Psoas muscle (tissue), 8 donors: ENCODE measurements around the gene TRPM2. TPM values are rescaled to one million over a fixed set of nuclear protein-coding genes. Genes with fewer than 3 reads are reported as not detected.

Source experiments
- ATAC-seq, 4 donors: fragments of 200-7000 bp; cut with Tn5 transposase; one replicate each; pipeline ENCODE4 v1.9.1; 2020; ENCODE audit warnings: moderate library complexity in 3 of 4, mild to moderate bottlenecking in 2 of 4
- DNase-seq, 2 donors: peaks; one replicate each; pipeline ENCODE4 v3.0.0-alpha.2; 2020
- H3K27ac ChIP-seq: fragments of 200-600 bp; one replicate; pipeline ENCODE4 v1.8.0; 2022
- H3K27me3 ChIP-seq, 3 donors: fragments of 200-600 bp in 1 of 3; one replicate each; pipeline versions ENCODE4 v1.6.1 to v1.8.0; 2013 to 2022; ENCODE audit warnings: low read length in 2 of 3, mild to moderate bottlenecking in 2 of 3, moderate library complexity in 1 of 3; ENCODE audit not compliant: insufficient read depth in 3 of 3
- H3K36me3 ChIP-seq, 2 donors: fragments of 200-600 bp in 1 of 2; one replicate each; pipeline versions ENCODE4 v1.6.1 to v1.8.0; 2013 to 2022; ENCODE audit warnings: low read depth in 1 of 2, mild to moderate bottlenecking in 1 of 2, moderate library complexity in 1 of 2; ENCODE audit not compliant: insufficient read depth in 1 of 2
- H3K4me1 ChIP-seq: fragments of 200-600 bp; one replicate; pipeline ENCODE4 v1.8.0; 2022
- H3K4me3 ChIP-seq: fragments of 200-600 bp; one replicate; pipeline ENCODE4 v1.8.0; 2022; ENCODE audit warnings: mild to moderate bottlenecking
- H3K9me3 ChIP-seq: fragments of 200-600 bp; one replicate; pipeline ENCODE4 v1.8.0; 2022
- WGBS, 3 donors: extraction: QIAGEN DNeasy Blood & Tissue Kit; methylation state at CpG; one replicate each; pipeline versions ENCODE4 v1.1.6 to v1.1.7; 2013; 5-methylcytosine and 5-hydroxymethylcytosine counted together
- intact Hi-C, 2 donors: fragments of 100-400 bp; cut with DNase I; formaldehyde crosslinking; loops; one replicate each; pipeline versions ENCODE4 v1.11.0 to v1.14.2; 2022
- polyA plus RNA-seq, 3 donors: library from polyadenylated mRNA; stranded (reverse); fragments of 200-250 nt; gene quantifications; one replicate each; pipeline ENCODE4 v1.2.3, GENCODE V29; 2013
- total RNA-seq, 4 donors: library from RNA; stranded (reverse); fragmentation: NEBNext Ultra II Directional in 2 of 4; extraction: Animal tissue kit (Norgen Biotek cat#: 25700) in 2 of 4; gene quantifications; one replicate each; pipeline versions ENCODE4 v1.2.1 to v1.2.4, GENCODE V29; 2021 to 2023
- TF ChIP-seq, protein P1 (sequence below): fragments of 200-600 bp; IDR thresholded peaks from one replicate; pipeline ENCODE4 v1.8.0; 2022; ENCODE audit warnings: antibody characterized with exemption
- donor health status: healthy with polysubstance abuse.
- donor health status: DM: no; HTN: no; CAD: no; lungs with moderate emphysema.
- donor health status: Bipolar disorder and iron deficiency.
- donor health status: healthy.
- donor health status: DM: yes; HTN: yes; CAD: no.
- donor health status: DM: no; HTN: no; CAD: no.
- donor health status: DM: no; HTN: no; CAD: no.
- donor health status: DM: yes; HTN: yes; CAD: no.

Gene TRPM2
- total and polyA plus RNA-seq, 7 donors, result 0.08 to 1.7 (median 0.76) TPM

- no peaks in the 10 kb centered on the region for H3K27me3 ChIP-seq
- intact Hi-C loops, result loop anchor here (10.0 kb wide), 4 partner anchors 55 to 1655 kb away; partner anchors contain the start of genes COL6A1 (in 1 of the 2) and PKNOX1 (in 1 of the 2)
- ATAC-seq (no peak), DNase-seq (no peak)
- no peaks in the 10 kb centered on the region for H3K4me1 ChIP-seq
- H3K4me3 ChIP-seq, result no peak overlapping the region
- TF ChIP-seq, protein P1, sequence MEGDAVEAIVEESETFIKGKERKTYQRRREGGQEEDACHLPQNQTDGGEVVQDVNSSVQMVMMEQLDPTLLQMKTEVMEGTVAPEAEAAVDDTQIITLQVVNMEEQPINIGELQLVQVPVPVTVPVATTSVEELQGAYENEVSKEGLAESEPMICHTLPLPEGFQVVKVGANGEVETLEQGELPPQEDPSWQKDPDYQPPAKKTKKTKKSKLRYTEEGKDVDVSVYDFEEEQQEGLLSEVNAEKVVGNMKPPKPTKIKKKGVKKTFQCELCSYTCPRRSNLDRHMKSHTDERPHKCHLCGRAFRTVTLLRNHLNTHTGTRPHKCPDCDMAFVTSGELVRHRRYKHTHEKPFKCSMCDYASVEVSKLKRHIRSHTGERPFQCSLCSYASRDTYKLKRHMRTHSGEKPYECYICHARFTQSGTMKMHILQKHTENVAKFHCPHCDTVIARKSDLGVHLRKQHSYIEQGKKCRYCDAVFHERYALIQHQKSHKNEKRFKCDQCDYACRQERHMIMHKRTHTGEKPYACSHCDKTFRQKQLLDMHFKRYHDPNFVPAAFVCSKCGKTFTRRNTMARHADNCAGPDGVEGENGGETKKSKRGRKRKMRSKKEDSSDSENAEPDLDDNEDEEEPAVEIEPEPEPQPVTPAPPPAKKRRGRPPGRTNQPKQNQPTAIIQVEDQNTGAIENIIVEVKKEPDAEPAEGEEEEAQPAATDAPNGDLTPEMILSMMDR, result no peak
- no peak overlapping the region for H3K27ac ChIP-seq
- WGBS, 3 donors, result 86 to 88% (median 87%) methylated on average over 41 to 44 of the region's 44 CpGs
- H3K36me3 ChIP-seq, result peaks cover 0 to 25% of the 10 kb centered on the region in 2 donors
- no peaks in the 10 kb centered on the region for H3K9me3 ChIP-seq
Measured at GRCh38 chr21:44329971-44330681, 23.3 kb upstream of the TRPM2 start.

DNA sequence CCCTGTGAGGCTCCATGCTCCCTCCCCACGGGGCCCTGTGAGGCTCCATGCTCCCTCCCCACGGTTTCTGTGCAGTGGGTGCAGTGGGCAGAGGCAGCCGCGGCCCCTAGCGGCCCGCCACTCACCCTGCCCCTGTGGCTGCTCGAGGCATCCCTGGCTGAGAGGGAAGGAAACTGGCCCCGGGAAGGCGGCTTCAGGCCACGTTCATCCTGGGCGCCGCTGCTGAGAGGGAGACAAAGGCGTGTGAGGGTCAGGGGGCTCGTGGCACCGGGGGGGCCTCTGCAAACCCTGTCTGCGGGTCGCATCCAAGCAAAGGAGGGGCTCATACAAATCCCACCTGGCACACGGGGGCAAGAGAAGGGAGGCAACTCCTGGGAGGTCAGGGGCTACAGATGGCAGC, 22.7 kb upstream of the TRPM2 start:
- intact Hi-C loops, result loop anchor here in 1 of 2 donors (10.0 kb wide), 3 partner anchors 804 to 1654 kb away; partner anchors contain the start of genes COL6A1 and PKNOX1
- no peak for ATAC-seq
- TF ChIP-seq, protein P1, result no peak
- WGBS, 3 donors, result 86 to 90% (median 86%) methylated on average over 18 of the region's 18 CpGs
- Histone ChIP-seq H3K27me3 (no peaks in the 10 kb centered on the region), H3K9me3 (no peaks in the 10 kb centered on the region), H3K36me3 (peaks cover 0 to 26% of the 10 kb centered on the region in 2 donors), H3K4me1 (no peaks in the 10 kb centered on the region), H3K27ac (no peak overlapping the region), H3K4me3 (no peak overlapping the region)
- no peak for DNase-seq

DNA sequence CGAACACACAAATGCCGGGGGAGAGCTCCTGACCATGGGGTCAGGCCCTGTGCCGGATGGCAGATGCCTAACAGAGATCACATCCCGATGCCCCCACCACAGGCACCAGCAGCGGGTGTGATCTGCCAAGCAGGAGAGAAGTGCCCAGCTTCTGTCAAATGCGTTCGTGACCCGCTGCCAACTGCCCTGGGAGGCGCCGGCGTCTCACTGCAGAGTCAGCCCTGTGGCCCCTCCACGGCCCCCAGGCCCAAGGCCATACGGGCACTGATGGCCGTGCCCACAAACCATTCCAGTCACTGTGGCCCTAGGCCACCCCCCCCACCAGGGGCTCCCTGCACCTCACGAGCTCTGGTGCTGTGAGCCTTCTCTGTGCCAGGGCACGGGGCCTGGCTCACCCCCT, 22.2 kb upstream of the TRPM2 start:
- Histone ChIP-seq H3K27ac (no peak overlapping the region), H3K4me3 (no peak overlapping the region), H3K27me3 (no peaks in the 10 kb centered on the region), H3K36me3 (peaks cover 0 to 23% of the 10 kb centered on the region in 2 donors), H3K9me3 (no peaks in the 10 kb centered on the region), H3K4me1 (no peaks in the 10 kb centered on the region)
- intact Hi-C loops, result loop anchor here in 1 of 2 donors (10.0 kb wide), 3 partner anchors 804 to 1654 kb away; partner anchors contain the start of genes COL6A1 and PKNOX1
- DNase-seq (no peak), ATAC-seq (peak in 1 of 4 donors; percentile 23)
- TF ChIP-seq, protein P1, result no peak
- 75 to 87% (median 85%) methylated on average over 16 of the region's 16 CpGs for WGBS, 3 donors

DNA sequence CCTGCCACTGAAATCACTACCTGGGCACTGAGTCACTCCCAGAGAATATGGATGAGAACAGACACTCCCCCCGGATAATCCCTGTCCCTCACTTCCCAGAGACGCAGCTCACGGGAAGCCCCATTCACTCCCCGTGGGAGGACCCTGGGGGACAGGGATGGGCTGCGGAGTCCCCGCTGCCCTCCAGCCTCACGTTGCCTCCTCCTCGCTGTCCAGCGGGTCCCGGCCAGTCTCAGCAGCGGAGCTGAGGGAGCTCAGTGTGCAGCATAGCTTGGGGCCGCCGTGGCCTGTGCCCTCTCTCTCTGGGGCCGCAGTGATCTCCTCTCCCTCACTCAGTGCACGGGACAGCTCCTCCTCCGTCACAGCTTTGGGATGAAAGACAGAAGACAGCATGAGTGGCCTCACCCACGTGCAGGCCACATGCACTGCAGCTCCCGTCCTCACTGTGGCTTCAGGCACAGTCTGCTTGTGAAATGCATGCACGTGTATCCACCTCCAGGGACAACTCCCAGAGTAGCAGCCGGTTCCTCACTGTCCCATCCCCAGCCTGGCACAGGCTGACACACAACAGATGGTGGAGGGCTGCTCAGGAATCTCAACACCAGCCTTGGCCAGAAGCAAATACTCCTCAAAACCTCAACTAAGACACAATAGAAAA, 21.6 kb upstream of the TRPM2 start:
- peak in 1 of 4 donors; percentile 31 for ATAC-seq

More for the DNA sequence above, 21.6 kb upstream of the TRPM2 start:
- no peak overlapping the region for H3K4me3 ChIP-seq
- H3K27me3 ChIP-seq, result no peaks in the 10 kb centered on the region
- 64 to 74% (median 71%) methylated on average over 20 of the region's 20 CpGs for WGBS, 3 donors
- TF ChIP-seq, protein P1, result no peak
- DNase-seq, result no peak
- peaks cover 0 to 28% of the 10 kb centered on the region in 2 donors for H3K36me3 ChIP-seq
- no peaks in the 10 kb centered on the region for H3K9me3 ChIP-seq
- intact Hi-C loops, result loop anchor here in 1 of 2 donors (10.0 kb wide), 3 partner anchors 803 to 1653 kb away; partner anchors contain the start of genes COL6A1 and PKNOX1
- H3K4me1 ChIP-seq, result no peaks in the 10 kb centered on the region
- no peak overlapping the region for H3K27ac ChIP-seq
